Glomerular endothelial cell (primary cell): Measurements from ENCODE around the gene KCNIP1. TPM values are rescaled to one million over a fixed set of nuclear protein-coding genes. Genes with fewer than 3 reads are reported as not detected.

Experiments used
- DNase-seq: peaks from one replicate; pipeline ENCODE4 v3.0.0-alpha.2; 2011; ENCODE audit warnings: low read depth, low spot score; ENCODE audit errors: extremely low read depth
- total RNA-seq: library from RNA; depleted of rRNA; stranded (reverse); fragments of >200 nt; gene quantifications from 2 replicates; pipeline ENCODE4 v1.2.3, GENCODE V29; 2015

KCNIP1 gene
- total RNA-seq, 1 donor from 2014 or later = 0.76 TPM

- DNase-seq = no peak
These were observed 86.7 kb downstream of the KCNIP1 start for GRCh38 chr5:170590566-170590965.

DNA sequence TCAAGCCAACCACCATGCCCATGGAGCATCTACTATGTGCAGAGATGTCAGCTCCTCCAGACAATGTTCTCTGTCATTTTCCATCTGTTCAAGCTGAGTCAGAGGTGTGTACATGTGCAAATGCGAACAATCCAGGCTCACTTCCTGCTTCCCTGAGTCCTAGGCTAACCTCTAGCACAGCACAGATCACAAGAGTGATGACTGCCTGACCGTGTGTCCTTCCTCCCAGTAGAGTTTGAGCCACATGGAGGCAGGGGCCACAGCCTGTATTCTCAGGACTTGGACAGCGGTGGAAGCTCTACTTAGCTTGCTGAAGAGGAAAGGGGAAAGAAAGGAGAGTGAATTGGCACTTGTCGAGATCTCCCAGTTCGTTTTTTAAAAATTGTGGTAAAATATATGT is 87.2 kb downstream of the KCNIP1 start:
- no peak for DNase-seq

- DNase-seq = no peak
These were observed 92.7 kb downstream of the KCNIP1 start for GRCh38 chr5:170596482-170597044.

GRCh38 chr5:170597109-170597751 is 93.4 kb downstream of the KCNIP1 start:
- DNase-seq = no peak

GRCh38 chr5:170597872-170598271 is 94.1 kb downstream of the KCNIP1 start:
- no peak for DNase-seq

DNA sequence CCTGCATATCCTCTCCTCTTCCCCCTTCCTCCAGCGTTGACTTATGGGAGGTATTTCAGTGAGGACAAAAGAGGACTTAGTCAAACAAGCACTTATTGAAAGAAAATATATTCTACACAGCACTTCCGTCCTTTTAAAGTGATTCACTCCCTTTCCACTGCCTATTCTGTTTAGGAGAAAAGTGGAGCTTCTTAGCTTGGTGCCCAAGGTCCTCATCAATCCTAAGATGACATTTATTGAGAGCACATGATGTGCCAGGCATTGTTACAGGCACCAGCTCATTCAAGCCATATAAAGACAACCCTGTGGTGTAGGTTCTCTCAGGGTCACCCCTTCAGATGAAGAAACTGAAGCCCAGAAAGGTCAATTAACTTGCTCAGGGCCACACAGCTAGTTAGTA is 95.9 kb downstream of the KCNIP1 start:
- DNase-seq = no peak

DNA sequence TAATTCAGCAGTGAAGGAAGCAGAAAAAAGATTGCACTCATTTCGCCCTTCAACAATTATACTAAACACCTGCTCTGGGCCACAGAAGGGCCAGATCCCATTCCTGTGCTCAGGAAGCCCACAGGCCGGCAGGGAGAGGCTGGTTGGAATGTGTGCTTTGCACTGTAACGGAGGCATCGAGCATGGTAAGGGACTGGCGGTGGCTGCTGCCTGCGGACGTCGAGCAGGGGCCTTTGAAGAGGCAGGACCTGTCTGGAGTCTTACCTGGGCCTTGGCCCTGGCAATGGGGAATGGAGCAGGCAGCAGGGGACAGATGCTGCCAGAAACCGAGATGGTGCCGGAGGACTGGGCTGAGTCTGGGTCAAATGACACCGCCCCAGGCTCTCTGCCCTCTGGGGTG is 97.8 kb downstream of the KCNIP1 start:
- no peak for DNase-seq

GRCh38 chr5:170603109-170603508 is 99.3 kb downstream of the KCNIP1 start:
- no peak for DNase-seq

DNA sequence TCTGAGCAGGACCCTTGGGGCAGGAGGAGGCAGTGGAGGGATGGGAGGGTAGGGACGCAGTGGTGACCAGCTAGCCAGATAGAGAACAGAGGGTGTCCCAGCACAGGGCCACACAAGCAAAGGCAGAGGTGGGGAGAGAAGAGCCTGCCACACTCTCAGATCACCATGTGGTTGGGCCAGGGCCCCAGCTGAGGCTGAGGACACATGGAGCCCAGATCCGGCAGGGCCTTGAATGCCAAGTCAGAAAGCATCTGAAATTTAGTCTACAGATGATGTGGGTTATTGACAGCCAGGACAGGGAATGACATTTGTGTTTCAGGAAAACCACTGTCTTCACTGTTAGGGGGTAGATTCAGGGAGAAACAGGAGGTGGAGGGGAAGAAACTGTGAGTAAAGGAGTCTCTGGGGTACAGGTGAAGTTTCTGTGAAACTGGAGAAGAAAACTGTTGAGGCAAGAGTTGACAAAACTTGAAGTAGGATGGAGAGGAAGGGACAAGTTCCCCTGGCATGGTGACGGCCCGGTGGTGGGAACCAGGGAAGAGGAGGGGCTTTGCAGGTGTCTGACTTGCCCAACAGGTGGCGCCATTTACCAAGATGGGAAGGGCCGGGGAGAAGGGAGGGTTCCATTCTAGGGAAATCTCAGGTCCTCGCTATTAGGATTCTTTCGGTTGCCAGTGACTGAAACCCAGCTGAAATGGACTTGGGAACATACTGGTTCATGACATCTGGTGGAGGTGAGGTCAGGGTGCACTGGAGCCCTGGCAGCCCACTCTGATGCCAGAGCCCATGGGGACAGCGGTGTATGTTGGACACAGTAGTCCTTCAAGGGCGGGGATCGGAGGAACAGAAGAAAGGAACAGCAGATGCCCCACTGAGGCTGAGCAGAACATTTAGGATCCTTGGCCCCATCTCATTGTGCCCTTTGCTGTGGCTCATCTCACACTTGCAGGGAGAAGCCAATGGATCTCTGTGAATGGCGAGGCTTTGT is 100.1 kb downstream of the KCNIP1 start:
- no peak for DNase-seq

- DNase-seq = no peak
These were observed 103.1 kb downstream of the KCNIP1 start for GRCh38 chr5:170606941-170607340.

GRCh38 chr5:170611449-170612090 is 107.8 kb downstream of the KCNIP1 start:
- no peak for DNase-seq

GRCh38 chr5:170612256-170612678 is 108.4 kb downstream of the KCNIP1 start:
- DNase-seq = no peak

- DNase-seq = no peak
These were observed 110.3 kb downstream of the KCNIP1 start for GRCh38 chr5:170614065-170614490.

- no peak for DNase-seq
These were observed 110.9 kb downstream of the KCNIP1 start for GRCh38 chr5:170614720-170615119.

DNA sequence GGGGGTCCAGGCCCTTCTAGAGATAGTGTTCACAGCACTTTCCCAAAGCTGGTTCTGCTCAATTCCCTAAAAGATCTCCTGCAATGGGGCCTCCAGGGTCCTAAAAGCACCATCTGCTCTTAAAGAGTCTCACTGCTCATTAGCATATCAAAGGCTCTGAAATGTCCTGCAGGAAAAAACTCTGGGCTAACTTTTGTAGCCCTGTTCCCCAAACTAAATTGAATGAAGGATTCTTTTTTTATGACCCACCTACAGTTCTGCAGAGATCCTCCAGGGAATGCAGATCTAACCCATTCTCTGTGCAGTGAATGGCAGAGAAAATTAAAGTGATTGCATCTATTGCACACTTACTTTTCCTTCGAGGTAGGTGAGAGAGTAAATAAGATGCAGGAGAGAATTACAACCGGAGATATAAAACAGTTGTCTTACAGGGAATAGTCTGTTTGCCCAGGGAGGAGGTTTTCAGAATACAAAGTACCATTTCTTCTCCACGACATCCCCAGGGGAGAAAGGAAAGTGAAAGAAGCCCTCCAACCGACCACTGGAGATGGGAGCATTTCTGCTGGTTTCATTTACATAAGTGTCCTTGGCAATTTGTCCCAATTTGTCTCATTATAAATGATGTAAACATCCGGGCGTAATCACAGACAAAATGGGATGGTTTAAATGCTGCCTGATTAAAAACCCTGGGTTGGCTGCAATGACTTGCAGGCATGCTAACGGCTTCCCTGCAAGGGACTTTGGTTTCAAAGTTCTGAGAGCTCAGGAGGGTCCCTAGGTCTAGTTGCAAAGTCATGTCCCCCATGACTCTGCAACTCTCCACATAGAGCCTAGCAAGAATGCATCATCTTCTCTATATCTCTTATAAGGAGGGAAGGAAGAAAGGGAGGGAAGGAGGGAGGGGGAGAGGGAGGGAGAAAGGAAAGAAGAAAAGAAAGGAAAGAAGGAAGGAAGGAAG is 114.0 kb downstream of the KCNIP1 start:
- no peak for DNase-seq

DNA sequence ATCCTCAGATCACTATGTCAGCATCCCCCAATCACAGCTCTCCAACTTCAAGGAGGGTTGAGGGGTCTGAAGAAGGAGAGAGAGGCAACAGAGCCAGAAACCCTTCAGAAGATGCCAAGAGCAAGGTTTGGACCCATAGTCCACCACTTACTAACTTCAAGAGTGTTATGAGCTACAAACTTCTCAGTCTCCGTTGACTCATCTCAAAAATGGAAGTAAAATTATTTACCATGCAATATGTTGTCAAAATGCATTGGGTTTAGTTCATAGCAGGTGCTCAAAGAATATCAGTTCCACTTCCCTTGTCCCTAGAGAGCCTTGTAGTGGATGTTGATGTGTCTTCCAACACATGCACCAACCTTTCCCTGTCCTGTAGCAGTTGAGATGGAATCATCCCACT is 116.0 kb downstream of the KCNIP1 start:
- no peak for DNase-seq

- DNase-seq = no peak
These were observed 119.1 kb downstream of the KCNIP1 start for GRCh38 chr5:170622933-170623332.

- DNase-seq = no peak
These were observed 119.9 kb downstream of the KCNIP1 start for GRCh38 chr5:170623576-170624181.
